Stimulated activated naive CD8-positive, alpha-beta T cell treated with anti-CD3 and anti-CD28 coated beads, Interleukin-15, Interleukin-2, amounts not matched to agents 100 ng/mL and 50 ng/mL, for 24 hours (primary cell): Measurements from ENCODE around the gene TMEM134.
A peak's percentile ranks its signal among the peaks of the same experiment; 100 is the strongest.

ENCODE experiments used
- H3K27ac Mint-ChIP-seq: one replicate; pipeline ENCODE4 v1.8.0; 2021; ENCODE audit warnings: mild to moderate bottlenecking, mixed read lengths
- H3K27me3 Mint-ChIP-seq: one replicate; pipeline ENCODE4 v1.8.0; 2021; ENCODE audit warnings: mixed read lengths
- H3K36me3 Mint-ChIP-seq: one replicate; pipeline ENCODE4 v1.8.0; 2021; ENCODE audit warnings: low read depth, mixed read lengths
- H3K4me1 Mint-ChIP-seq: one replicate; pipeline ENCODE4 v1.8.0; 2021; ENCODE audit warnings: low read depth, mixed read lengths
- H3K4me3 Mint-ChIP-seq: one replicate; pipeline ENCODE4 v1.8.0; 2021; ENCODE audit warnings: mild to moderate bottlenecking, mixed read lengths
- H3K9me3 Mint-ChIP-seq: one replicate; pipeline ENCODE4 v1.8.0; 2021; ENCODE audit warnings: mixed read lengths

TMEM134 gene

DNA sequence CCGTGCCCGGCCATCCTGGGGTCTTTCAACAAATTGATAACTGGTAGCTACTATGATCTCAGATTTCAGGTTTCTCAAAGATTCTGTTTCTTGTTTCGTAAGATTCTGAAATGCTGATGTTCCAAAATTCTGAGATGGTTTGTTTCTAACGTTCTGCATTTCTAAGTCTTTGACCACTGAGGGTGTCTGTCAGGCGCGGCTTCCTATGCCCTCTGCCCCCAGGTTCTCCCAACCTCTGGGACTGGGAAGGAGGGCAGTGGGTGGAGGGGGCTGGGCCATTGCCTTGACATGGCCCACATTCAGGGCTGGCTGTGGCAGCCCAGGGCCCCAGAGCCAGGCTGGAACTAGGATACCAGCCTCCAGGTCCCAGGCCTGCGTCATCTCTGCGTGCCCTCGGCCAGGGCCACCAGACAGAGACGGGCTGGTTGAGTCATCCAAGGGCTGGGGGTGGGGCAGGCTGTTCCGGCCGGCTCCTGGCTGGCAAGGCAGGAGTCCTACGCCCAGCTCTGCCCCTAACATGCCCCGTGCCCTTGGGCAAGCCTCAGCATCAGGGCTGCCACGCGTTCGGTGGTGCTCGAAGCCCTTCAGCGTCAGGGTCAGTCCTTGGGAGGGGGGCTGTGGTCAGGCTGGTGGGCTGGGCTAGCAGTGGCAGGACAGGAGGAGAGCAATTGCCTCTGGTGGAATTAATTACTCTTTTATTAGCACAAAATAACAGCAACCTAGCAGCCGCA, 5.2 kb downstream of the TMEM134 start:
- Mint-ChIP-seq H3K27me3 (no peaks in the 10 kb centered on the region), H3K9me3 (no peaks in the 10 kb centered on the region), H3K27ac (peak overlapping the region; percentile 55), H3K4me1 (peaks cover 44% of the 10 kb centered on the region), H3K4me3 (peak overlapping the region; percentile 87), H3K36me3 (no peaks in the 10 kb centered on the region)

- Mint-ChIP-seq H3K27ac (no peak overlapping the region), H3K4me3 (no peak overlapping the region), H3K27me3 (no peaks in the 10 kb centered on the region), H3K4me1 (peaks cover 44% of the 10 kb centered on the region), H3K9me3 (no peaks in the 10 kb centered on the region), H3K36me3 (no peaks in the 10 kb centered on the region)
Measured at GRCh38 chr11:67463186-67463585, 5.9 kb downstream of the TMEM134 start.

DNA sequence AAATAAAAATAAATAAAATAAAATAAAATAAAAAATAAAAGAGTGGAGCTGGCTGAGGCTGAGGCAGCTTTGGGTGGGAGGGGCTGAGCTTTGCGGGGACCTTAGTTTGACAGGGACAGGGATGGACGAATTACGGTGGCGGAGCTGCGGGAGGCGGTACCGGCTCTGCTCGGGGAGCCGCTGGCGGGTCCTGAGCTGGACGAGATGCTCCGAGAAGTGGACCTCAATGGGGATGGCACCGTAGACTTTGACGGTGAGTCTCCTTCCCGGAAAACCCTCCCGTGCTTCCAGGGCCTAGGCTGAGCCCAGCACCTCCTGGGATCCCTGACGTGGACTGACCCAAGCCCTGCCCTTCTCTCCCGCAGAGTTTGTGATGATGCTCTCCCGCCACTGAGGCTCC, 10.8 kb downstream of the TMEM134 start:
- H3K27ac Mint-ChIP-seq: no peak overlapping the region
- no peaks in the 10 kb centered on the region for H3K9me3 Mint-ChIP-seq
- no peaks in the 10 kb centered on the region for H3K27me3 Mint-ChIP-seq
- peaks cover 17% of the 10 kb centered on the region for H3K4me1 Mint-ChIP-seq
- no peaks in the 10 kb centered on the region for H3K36me3 Mint-ChIP-seq
- H3K4me3 Mint-ChIP-seq: no peak overlapping the region

GRCh38 chr11:67457453-67457852, 11.6 kb downstream of the TMEM134 start:
- Mint-ChIP-seq H3K9me3 (no peaks in the 10 kb centered on the region), H3K27ac (no peak overlapping the region), H3K36me3 (no peaks in the 10 kb centered on the region), H3K4me1 (peaks cover 17% of the 10 kb centered on the region), H3K27me3 (no peaks in the 10 kb centered on the region), H3K4me3 (no peak overlapping the region)

DNA sequence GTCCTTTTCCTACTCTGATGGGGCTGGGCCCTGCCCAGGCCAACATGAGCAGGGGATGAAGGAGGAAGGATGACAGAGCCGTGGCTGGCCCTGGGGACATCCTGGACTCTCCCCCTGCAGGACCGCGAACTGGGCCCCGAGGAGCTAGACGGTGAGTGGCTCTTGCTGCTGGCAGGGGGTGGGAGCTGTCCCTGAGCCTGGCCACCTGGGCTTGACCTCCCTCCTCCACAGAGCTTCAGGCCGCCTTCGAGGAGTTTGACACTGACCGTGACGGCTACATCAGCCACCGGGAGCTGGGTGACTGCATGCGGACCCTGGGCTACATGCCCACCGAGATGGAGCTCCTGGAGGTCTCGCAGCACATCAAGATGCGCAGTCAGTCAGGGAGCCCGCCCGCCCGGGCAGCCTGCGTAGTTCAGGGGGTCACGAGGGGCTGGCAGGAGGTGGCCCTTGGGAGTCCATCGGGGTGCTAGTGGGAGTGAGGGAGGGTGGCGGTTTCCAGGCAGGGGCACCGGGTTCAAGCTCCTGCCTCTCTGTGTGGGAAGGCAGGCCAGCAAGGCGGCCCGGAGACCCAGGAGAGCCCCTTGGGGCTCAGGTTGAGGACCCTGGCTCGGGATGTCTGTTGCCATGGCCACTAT, 12.9 kb downstream of the TMEM134 start:
- Mint-ChIP-seq H3K36me3 (no peaks in the 10 kb centered on the region), H3K9me3 (no peaks in the 10 kb centered on the region), H3K27me3 (no peaks in the 10 kb centered on the region), H3K4me1 (peaks cover 20% of the 10 kb centered on the region), H3K4me3 (no peak overlapping the region), H3K27ac (no peak overlapping the region)

DNA sequence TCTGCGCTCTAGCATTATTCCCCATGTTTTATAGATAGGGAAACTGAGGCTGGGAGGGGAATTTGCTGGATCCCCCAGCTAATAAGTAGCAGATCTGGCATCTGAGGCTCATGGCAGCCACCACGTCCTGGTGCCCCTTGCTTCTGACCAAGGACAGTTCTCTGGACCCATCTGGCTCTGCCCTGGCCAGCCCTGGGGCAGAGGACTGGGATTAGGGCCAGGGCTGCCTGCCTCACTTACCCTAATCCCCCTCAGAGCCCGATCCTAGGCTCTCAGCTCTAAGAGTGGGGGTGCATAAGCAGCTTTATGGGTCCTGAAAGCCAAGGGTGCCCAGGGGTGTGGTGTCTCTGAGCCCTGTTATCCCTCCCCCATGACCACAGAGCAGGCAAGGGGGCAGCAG, 14.0 kb downstream of the TMEM134 start, which contains the start of gene CABP4:
TSS of gene CABP4 (plus strand) at position 301 of the 400 bp plus-strand sequence. CDS start at position 371, 70 bp downstream.
- H3K4me1 Mint-ChIP-seq: peaks cover 18% of the 10 kb centered on the region
- no peaks in the 10 kb centered on the region for H3K9me3 Mint-ChIP-seq
- no peak within 1 kb of the TSS for H3K27ac Mint-ChIP-seq
- H3K4me3 Mint-ChIP-seq: no peak within 1 kb of the TSS
- no peaks in the 10 kb centered on the region for H3K36me3 Mint-ChIP-seq
- H3K27me3 Mint-ChIP-seq: no peaks in the 10 kb centered on the region

GRCh38 chr11:67453816-67454732, 15.0 kb downstream of the TMEM134 start:
- no peak overlapping the region for H3K4me3 Mint-ChIP-seq
- no peaks in the 10 kb centered on the region for H3K9me3 Mint-ChIP-seq
- no peaks in the 10 kb centered on the region for H3K27me3 Mint-ChIP-seq
- no peak overlapping the region for H3K27ac Mint-ChIP-seq
- no peaks in the 10 kb centered on the region for H3K36me3 Mint-ChIP-seq
- H3K4me1 Mint-ChIP-seq: peaks cover 16% of the 10 kb centered on the region

GRCh38 chr11:67452141-67452952, 16.7 kb downstream of the TMEM134 start, which contains the start of gene GPR152:
GPR152 (minus strand) TSS chr11:67452729; CDS start chr11:67452724, 5 bp downstream.
- Mint-ChIP-seq H3K27me3 (no peaks in the 10 kb centered on the region), H3K4me1 (peaks cover 26% of the 10 kb centered on the region), H3K36me3 (no peaks in the 10 kb centered on the region), H3K4me3 (no peak within 1 kb of the TSS), H3K27ac (no peak within 1 kb of the TSS), H3K9me3 (no peaks in the 10 kb centered on the region)

- H3K27ac Mint-ChIP-seq: no peak overlapping the region
- peaks cover 32% of the 10 kb centered on the region for H3K4me1 Mint-ChIP-seq
- no peak overlapping the region for H3K4me3 Mint-ChIP-seq
- no peaks in the 10 kb centered on the region for H3K36me3 Mint-ChIP-seq
- no peaks in the 10 kb centered on the region for H3K27me3 Mint-ChIP-seq
- H3K9me3 Mint-ChIP-seq: no peaks in the 10 kb centered on the region
Measured at GRCh38 chr11:67451658-67451976, 17.4 kb downstream of the TMEM134 start.

DNA sequence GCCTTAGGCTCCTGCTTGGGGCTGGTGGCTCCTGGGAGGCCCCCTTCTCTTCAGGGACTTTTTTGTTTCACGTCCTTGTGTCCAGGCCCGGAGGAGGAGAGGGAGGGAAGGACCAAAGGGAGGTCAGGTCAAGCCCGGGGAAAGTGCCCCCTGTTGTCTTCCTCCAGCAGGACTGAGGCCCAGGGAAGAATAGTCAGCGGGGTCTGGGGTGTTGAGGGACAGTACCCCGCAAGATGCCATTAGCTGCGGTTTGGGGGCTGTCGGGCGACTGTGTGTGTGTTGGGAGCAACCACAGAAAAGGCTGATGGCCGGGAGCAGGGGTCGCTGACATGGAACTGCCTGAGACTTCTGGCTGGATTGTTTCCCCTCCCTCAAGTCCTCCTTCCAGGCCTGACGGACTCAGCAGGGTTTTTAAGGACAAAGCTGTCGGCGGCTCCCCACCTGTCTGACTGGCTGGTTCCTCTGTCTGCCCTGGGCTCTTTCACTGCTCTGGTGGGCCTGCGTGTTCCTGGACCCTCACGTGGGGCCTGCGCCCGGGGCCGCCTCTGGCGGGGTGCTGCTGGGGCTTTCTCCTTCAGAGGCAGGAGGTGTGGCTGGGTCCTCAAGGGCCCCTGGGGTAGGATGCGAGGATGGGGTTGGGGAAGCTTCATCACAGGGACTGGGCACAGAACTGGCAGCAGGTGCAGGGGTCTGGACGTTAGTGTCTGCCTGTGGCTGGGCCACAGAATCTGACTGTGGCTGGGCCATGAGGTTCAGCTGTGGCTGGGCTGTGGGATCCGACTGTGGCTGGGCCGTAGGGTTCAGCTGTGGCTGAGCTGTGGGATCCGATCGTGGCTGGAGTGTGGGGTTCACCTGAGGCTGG, 18.0 kb downstream of the TMEM134 start:
- H3K4me3 Mint-ChIP-seq: no peak overlapping the region
- no peaks in the 10 kb centered on the region for H3K9me3 Mint-ChIP-seq
- H3K36me3 Mint-ChIP-seq: no peaks in the 10 kb centered on the region
- no peaks in the 10 kb centered on the region for H3K27me3 Mint-ChIP-seq
- H3K27ac Mint-ChIP-seq: no peak overlapping the region
- H3K4me1 Mint-ChIP-seq: peaks cover 36% of the 10 kb centered on the region

DNA sequence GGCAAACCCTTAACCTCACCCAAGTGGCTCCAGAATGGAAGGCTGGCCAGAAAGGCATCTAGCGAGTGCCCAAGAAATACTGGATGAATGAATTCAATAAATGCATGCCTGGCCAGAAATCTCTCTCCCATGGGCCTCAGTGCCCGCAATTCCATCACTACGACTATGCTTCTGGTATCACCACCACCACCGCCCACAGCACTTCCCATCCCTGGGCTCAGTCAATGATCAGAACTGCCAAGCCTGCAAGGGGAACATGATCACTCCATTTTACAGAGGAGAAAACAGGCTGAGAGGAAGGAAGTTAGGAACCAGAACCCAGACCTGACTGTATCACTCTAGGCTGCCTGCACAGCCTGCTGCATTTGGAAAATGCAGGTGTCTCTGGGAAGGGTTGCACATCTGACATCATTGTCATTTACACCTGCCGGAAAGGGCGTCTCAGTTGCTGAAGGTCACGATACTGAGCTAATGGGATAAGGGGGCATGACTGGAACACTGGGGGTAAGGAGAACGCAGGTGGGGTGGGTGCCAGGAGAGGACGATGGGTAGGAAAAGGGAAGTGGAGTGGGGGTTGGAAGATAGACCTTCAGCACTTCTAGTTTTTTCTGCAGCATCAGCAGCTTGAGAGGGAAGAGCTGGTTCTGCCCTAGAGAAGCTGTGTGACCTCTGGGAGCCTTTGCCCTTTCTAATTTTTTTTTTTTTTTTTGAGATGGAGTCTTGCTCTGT, 19.8 kb downstream of the TMEM134 start:
- H3K36me3 Mint-ChIP-seq: no peaks in the 10 kb centered on the region
- no peaks in the 10 kb centered on the region for H3K9me3 Mint-ChIP-seq
- H3K27me3 Mint-ChIP-seq: no peaks in the 10 kb centered on the region
- no peak overlapping the region for H3K27ac Mint-ChIP-seq
- peaks cover 52% of the 10 kb centered on the region for H3K4me1 Mint-ChIP-seq
- no peak overlapping the region for H3K4me3 Mint-ChIP-seq

DNA sequence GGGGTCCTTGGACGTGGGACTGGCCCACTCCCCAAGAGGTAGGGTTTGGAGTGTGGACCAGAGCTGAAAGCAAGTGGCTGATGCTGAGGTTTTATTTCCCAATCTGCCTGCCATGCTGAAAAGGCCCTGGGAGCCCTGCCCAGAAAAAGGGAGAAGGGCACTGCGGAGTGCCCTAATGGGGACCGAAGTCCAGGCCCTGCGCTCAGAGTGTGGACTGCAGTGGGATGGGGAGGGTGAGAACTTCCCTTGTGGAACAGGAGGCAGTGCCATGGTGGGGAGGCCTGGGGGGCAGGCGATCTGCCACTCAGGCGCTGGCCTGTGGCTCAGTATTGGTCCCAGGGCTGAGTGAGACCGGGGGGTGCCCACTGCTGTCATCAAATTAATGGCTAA, 20.8 kb downstream of the TMEM134 start:
- Mint-ChIP-seq H3K4me1 (peaks cover 60% of the 10 kb centered on the region), H3K36me3 (no peaks in the 10 kb centered on the region)

GRCh38 chr11:67445515-67445914, 23.5 kb downstream of the TMEM134 start:
- H3K27me3 Mint-ChIP-seq: no peaks in the 10 kb centered on the region
- no peak overlapping the region for H3K4me3 Mint-ChIP-seq
- H3K27ac Mint-ChIP-seq: peak overlapping the region; percentile 0
- no peaks in the 10 kb centered on the region for H3K36me3 Mint-ChIP-seq
- no peaks in the 10 kb centered on the region for H3K9me3 Mint-ChIP-seq
- H3K4me1 Mint-ChIP-seq: peaks cover 77% of the 10 kb centered on the region

More for the DNA sequence above, 20.8 kb downstream of the TMEM134 start:
- Mint-ChIP-seq H3K9me3 (no peaks in the 10 kb centered on the region), H3K27me3 (no peaks in the 10 kb centered on the region), H3K4me3 (no peak overlapping the region), H3K27ac (no peak overlapping the region)
